ENCODE results near the gene KIF22. TPM values are rescaled to one million over a fixed set of nuclear protein-coding genes. Genes with fewer than 3 reads are reported as not detected.

The KIF22 gene
- 10 to 100 TPM; 16.8 to 40.8 (median 32.2) TPM for total RNA-seq
- 10 to 100 TPM; 12.2 to 91.2 TPM for polyA plus RNA-seq
- long read RNA-seq, donor 1, transcript KIF22-201 (14 exons, 2,113 nt), result major isoform, 11 of 118 reads
- long read RNA-seq, donor 1, partial matches to known transcripts, result 103 of 118 reads
- long read RNA-seq, donor 1, other reads (novel, unspliced or antisense), result 4 of 118 reads
- long read RNA-seq, donor 2, transcript KIF22-201 (14 exons, 2,113 nt), result major isoform, 45 of 71 reads
- long read RNA-seq, donor 2, partial matches to known transcripts, result 22 of 71 reads
- long read RNA-seq, donor 2, other reads (novel, unspliced or antisense), result 4 of 71 reads
- long read RNA-seq, donor 3, transcript KIF22-201 (14 exons, 2,113 nt), result major isoform, 5 of 35 reads
- long read RNA-seq, donor 3, partial matches to known transcripts, result 27 of 35 reads
- long read RNA-seq, donor 3, other reads (novel, unspliced or antisense), result 3 of 35 reads

- ATAC-seq, result peak; percentile 99
- peak; percentile 99 to 100 (median 100) for DNase-seq
- H3K27ac ChIP-seq, result peak within 1 kb of the TSS; percentile 62 to 94 (median 90)
- intact Hi-C loops (cut with DNase I), result loop anchor here in 5 of 10 donors (2.0 to 5.0 kb wide), 3 partner anchors 14 to 57 kb away; partner anchors contain the start of gene MVP (in 1 of the 5)
- peak within 1 kb of the TSS; percentile 50 to 94 (median 82) for H3K4me3 ChIP-seq
- 0 to 1% (median 1%) methylated on average over 37 to 67 of the region's 67 CpGs for WGBS, 4 donors
- no peaks in the 10 kb centered on the region for H3K9me3 ChIP-seq
- peaks cover 0 to 32% (median 17%) of the 10 kb centered on the region in 12 donors for H3K4me1 ChIP-seq
- H3K36me3 ChIP-seq, result no peaks in the 10 kb centered on the region
- TF ChIP-seq POLR2A (IDR thresholded peaks at IDR 0.05), result peak in 1 of 2 donors; percentile 67
- TF ChIP-seq CTCF (IDR thresholded peaks at IDR 0.05), result peak; percentile 57 to 93 (median 68)
- H3K27me3 ChIP-seq, result no peaks in the 10 kb centered on the region
These were observed at the start of gene KIF22 for GRCh38 chr16:29790183-29790948. Gene KIF22 (plus strand): TSS chr16:29790751. CDS start chr16:29790760, 9 bp downstream.

- 83 to 89% (median 85%) methylated on average over 7 of the region's 7 CpGs for WGBS, 4 donors
- TF ChIP-seq CTCF (IDR thresholded peaks at IDR 0.05), result no peak
- no peak for TF ChIP-seq POLR2A (IDR thresholded peaks at IDR 0.05)
- Histone ChIP-seq H3K4me3 (peak overlapping the region in 1 of 12 donors; percentile 73), H3K27ac (no peak overlapping the region), H3K36me3 (no peaks in the 10 kb centered on the region), H3K9me3 (no peaks in the 10 kb centered on the region), H3K4me1 (peaks cover 0 to 34% (median 0%) of the 10 kb centered on the region in 12 donors), H3K27me3 (peaks cover 0 to 14% (median 0%) of the 10 kb centered on the region in 9 donors)
- intact Hi-C loops (cut with DNase I), result no loop called here
- DNase-seq (no peak), ATAC-seq (no peak)
These were observed 47.8 kb upstream of the KIF22 start for GRCh38 chr16:29742683-29743275.

- DNase-seq (no peak), ATAC-seq (no peak)
- H3K9me3 ChIP-seq, result no peaks in the 10 kb centered on the region
- peaks cover 0 to 27% (median 0%) of the 10 kb centered on the region in 12 donors for H3K4me1 ChIP-seq
- H3K27ac ChIP-seq, result no peak overlapping the region
- intact Hi-C loops (cut with DNase I), result no loop called here
- WGBS, 4 donors, result 80 to 96% (median 87%) methylated on average over 5 of the region's 5 CpGs
- peak overlapping the region in 1 of 12 donors; percentile 73 for H3K4me3 ChIP-seq
- TF ChIP-seq CTCF (IDR thresholded peaks at IDR 0.05) (no peak), POLR2A (IDR thresholded peaks at IDR 0.05) (no peak)
- no peaks in the 10 kb centered on the region for H3K36me3 ChIP-seq
- peaks cover 0 to 14% (median 0%) of the 10 kb centered on the region in 9 donors for H3K27me3 ChIP-seq
These were observed 47.1 kb upstream of the KIF22 start for GRCh38 chr16:29743475-29743826.

All from heart left ventricle (tissue), 16 donors.